LNCaP clone FGC (cell line): ENCODE results near the gene DENND10.

Source experiments
- DNase-seq: peaks from one replicate; pipeline ENCODE4 v3.0.0-alpha.2; 2011; ENCODE audit warnings: low read depth
- H3K4me3 ChIP-seq: 2 replicates; pipeline ENCODE4 v1.5.1; 2011; ENCODE audit warnings: mild to moderate bottlenecking, low read depth, low read length, control low read depth
- TF ChIP-seq, protein P1 (sequence below): IDR thresholded peaks from 2 replicates; pipeline ENCODE4 v1.5.1; 2012; ENCODE audit warnings: mild to moderate bottlenecking; ENCODE audit not compliant: control insufficient read depth, insufficient read depth; ENCODE audit errors: extremely low read depth

The DENND10 gene

DNA sequence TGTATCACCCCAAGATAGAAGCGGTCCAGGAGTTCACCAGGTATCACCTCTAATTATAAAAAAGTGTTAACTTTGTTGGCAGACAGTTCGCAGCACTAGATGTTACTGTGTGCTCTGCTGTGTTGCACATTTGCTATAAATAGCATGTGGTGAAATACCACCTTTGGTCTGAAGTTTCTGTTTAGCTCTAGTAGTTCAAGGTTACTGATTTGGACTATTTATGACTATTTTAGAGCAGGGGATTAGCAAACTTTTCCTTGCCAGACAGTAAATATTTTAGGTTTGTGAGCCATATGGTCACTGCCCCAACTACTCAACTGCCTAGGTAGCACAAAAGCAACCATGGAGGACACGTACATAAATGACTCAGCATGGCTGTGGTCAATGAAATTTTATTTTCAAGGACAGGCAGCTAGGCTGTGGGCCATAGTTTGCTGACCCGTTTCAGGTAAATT is 16.5 kb downstream of the DENND10 start:
- H3K4me3 ChIP-seq: no peak overlapping the region
- DNase-seq: no peak

GRCh38 chr10:119120875-119121274 is 17.0 kb downstream of the DENND10 start:
- TF ChIP-seq, protein P1, sequence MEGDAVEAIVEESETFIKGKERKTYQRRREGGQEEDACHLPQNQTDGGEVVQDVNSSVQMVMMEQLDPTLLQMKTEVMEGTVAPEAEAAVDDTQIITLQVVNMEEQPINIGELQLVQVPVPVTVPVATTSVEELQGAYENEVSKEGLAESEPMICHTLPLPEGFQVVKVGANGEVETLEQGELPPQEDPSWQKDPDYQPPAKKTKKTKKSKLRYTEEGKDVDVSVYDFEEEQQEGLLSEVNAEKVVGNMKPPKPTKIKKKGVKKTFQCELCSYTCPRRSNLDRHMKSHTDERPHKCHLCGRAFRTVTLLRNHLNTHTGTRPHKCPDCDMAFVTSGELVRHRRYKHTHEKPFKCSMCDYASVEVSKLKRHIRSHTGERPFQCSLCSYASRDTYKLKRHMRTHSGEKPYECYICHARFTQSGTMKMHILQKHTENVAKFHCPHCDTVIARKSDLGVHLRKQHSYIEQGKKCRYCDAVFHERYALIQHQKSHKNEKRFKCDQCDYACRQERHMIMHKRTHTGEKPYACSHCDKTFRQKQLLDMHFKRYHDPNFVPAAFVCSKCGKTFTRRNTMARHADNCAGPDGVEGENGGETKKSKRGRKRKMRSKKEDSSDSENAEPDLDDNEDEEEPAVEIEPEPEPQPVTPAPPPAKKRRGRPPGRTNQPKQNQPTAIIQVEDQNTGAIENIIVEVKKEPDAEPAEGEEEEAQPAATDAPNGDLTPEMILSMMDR: no peak
- DNase-seq: no peak
- H3K4me3 ChIP-seq: no peak overlapping the region

More for the DNA sequence above, 16.5 kb downstream of the DENND10 start:
- TF ChIP-seq, protein P1: no peak

- DNase-seq: no peak
- no peak overlapping the region for H3K4me3 ChIP-seq
Observed at GRCh38 chr10:119125942-119126341, 22.0 kb downstream of the DENND10 start.

GRCh38 chr10:119129721-119130120 is 25.8 kb downstream of the DENND10 start:
- H3K4me3 ChIP-seq: no peak overlapping the region
- no peak for DNase-seq
- TF ChIP-seq, protein P1: no peak

More at GRCh38 chr10:119125942-119126341, 22.0 kb downstream of the DENND10 start:
- TF ChIP-seq, protein P1: no peak

DNA sequence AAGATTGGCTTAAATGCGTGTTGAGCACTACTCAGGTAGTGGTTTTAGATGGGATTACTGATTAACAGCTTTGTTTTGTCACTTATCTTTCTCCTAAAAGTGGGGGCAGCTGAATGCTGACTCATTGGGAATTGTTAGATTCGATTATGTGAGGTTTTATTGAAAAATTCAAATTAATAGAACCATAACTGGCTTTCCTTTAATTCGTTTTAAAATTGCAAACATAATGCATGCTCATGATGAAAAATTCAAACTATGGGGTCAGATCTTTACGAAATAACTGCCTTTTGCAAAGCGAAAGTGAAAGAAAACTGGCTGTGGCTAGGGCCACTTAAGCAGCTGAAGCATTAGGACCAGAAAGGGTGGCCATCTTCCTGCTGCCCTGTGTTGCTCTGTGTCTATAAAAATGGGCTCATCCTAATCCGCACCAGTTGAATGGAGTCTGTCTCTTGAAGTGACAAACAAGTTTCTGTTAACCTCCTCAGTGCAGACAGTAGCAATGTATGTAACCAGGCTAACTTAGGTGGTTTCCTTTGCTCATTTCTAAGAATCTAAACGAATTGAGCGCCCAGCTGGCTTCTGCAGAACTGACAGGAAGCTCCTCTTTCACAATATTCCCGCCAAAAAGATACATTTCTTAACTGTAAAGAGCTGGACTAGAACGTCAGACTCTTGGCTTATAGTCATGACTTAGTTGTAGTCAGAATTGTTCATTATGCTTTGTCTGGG is 27.8 kb downstream of the DENND10 start:
- TF ChIP-seq, protein P1: no peak
- DNase-seq: no peak
- no peak overlapping the region for H3K4me3 ChIP-seq

DNA sequence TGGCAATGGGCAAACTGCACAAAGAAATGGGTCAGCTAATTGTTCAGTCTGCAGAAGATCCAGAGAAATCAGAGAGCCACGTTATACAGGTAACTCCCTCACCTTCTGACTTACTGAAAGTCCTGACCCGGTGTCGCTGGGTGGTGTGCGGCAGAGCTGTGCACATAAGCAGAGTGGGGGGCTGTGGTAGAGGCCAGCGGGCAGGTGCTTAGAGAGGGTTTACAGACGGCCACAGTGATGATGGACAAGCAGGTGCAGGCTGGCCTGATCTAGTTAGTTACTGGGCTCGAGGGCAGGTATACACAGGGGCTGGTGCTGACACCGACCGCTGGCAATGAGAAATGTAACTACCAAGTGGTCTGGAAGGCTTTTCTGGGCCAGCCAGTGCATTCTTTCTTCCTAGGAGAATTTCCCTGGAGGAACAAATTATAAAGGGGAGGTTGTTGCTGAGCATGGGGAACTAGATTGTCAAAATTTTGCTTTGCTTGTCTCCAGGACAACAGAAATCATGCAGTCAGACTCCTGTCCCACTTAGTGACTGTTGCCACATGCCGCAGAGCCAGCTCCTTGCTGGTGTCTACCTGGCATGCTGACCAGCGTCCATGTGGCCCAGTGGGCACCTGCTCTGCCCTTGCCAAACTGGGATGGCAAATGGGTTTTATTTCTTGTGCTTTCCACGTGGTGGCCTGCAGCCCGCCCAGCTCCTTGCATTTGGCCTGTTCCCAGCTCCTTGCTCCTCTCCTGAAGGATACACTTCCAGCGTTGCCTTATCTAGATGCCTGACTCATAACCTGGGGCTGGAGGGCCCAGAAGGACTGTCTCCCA is 28.8 kb downstream of the DENND10 start:
- no peak overlapping the region for H3K4me3 ChIP-seq
- TF ChIP-seq, protein P1: no peak
- no peak for DNase-seq
